Hepatocyte (in vitro differentiated cells): ENCODE measurements around the gene MUCL3.

Experiments used
- CTCF ChIP-seq: fragments of 200-600 bp; sonication (generic); IDR thresholded peaks from 2 replicates; pipeline ENCODE4 v1.5.1; 2016; ENCODE audit warnings: antibody characterized with exemption, mild to moderate bottlenecking; ENCODE audit not compliant: poor library complexity
- EZH2 ChIP-seq: fragments of 200-600 bp; sonication (generic); IDR thresholded peaks from 2 replicates; pipeline ENCODE4 v1.6.1; 2016; ENCODE audit warnings: antibody characterized with exemption, mild to moderate bottlenecking, borderline replicate concordance
- EZH2phosphoT487 ChIP-seq: fragments of 200-600 bp; sonication (generic); IDR thresholded peaks from one replicate; pipeline ENCODE4 v1.6.1; 2018; ENCODE audit warnings: antibody characterized with exemption, mild to moderate bottlenecking, low read depth, moderate library complexity; ENCODE audit not compliant: unreplicated experiment, severe bottlenecking

- TF ChIP-seq CTCF = no peak
- TF ChIP-seq EZH2phosphoT487 = no peak
- TF ChIP-seq EZH2 = no peak
Observed at GRCh38 chr6:30896541-30896940, 44.2 kb upstream of the MUCL3 start.
